ENCODE data around the gene TENM4.

DNA sequence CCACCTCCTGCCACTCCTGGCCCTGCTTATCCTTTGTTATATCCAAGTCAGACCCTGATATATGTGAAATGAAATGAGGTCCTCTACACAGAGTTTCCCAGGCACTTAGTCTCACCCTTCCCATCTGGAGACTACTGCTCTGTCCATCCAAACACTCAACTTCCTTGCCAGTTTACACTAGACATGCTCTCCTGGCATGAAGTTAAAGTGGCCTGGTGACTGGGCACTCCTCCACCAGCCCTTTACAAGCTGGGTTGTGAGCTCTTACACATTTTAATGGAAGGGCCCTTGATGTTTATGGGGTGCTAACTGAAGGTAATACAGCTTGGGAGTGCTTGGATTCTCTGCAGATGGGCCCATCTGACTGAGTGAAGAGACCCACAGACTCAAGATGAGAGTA, 650.0 kb downstream of the TENM4 start:
- no peak for TF ChIP-seq ZFP30 (CRISPR knock-in tag; IDR thresholded peaks at IDR 0.05)
- TF ChIP-seq, protein P1, sequence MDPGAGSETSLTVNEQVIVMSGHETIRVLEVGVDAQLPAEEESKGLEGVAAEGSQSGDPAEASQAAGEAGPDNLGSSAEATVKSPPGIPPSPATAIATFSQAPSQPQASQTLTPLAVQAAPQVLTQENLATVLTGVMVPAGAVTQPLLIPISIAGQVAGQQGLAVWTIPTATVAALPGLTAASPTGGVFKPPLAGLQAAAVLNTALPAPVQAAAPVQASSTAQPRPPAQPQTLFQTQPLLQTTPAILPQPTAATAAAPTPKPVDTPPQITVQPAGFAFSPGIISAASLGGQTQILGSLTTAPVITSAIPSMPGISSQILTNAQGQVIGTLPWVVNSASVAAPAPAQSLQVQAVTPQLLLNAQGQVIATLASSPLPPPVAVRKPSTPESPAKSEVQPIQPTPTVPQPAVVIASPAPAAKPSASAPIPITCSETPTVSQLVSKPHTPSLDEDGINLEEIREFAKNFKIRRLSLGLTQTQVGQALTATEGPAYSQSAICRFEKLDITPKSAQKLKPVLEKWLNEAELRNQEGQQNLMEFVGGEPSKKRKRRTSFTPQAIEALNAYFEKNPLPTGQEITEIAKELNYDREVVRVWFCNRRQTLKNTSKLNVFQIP (CRISPR knock-in tag; IDR thresholded peaks at IDR 0.05; ENCODE audit: borderline replicate concordance, low read depth), result no peak
- TF ChIP-seq, protein P2, sequence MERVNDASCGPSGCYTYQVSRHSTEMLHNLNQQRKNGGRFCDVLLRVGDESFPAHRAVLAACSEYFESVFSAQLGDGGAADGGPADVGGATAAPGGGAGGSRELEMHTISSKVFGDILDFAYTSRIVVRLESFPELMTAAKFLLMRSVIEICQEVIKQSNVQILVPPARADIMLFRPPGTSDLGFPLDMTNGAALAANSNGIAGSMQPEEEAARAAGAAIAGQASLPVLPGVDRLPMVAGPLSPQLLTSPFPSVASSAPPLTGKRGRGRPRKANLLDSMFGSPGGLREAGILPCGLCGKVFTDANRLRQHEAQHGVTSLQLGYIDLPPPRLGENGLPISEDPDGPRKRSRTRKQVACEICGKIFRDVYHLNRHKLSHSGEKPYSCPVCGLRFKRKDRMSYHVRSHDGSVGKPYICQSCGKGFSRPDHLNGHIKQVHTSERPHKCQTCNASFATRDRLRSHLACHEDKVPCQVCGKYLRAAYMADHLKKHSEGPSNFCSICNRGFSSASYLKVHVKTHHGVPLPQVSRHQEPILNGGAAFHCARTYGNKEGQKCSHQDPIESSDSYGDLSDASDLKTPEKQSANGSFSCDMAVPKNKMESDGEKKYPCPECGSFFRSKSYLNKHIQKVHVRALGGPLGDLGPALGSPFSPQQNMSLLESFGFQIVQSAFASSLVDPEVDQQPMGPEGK (CRISPR knock-in tag; IDR thresholded peaks at IDR 0.05; ENCODE audit: borderline replicate concordance), result no peak
- TF ChIP-seq SNAI2 (CRISPR knock-in tag; IDR thresholded peaks at IDR 0.05), result no peak
- no peak for TF ChIP-seq ESRRG (CRISPR knock-in tag; IDR thresholded peaks at IDR 0.05)
- no peak for TF ChIP-seq ZNF8 (CRISPR knock-in tag; IDR thresholded peaks at IDR 0.05)
